NCI-H2081 treated with DMSO at 0.1 percent for 48 hours (cell line): ENCODE results near the gene BCL2L11.
"Not testable (repeated sequence)": the region's sequence is repeated elsewhere in the genome, so short reads cannot be mapped to it uniquely, and the experiment has no call there.

Experiments
- DNase-seq: peaks from one replicate; lab custom pipeline; 2025; lab: John Stamatoyannopoulos, UW

Gene BCL2L11, protein sequence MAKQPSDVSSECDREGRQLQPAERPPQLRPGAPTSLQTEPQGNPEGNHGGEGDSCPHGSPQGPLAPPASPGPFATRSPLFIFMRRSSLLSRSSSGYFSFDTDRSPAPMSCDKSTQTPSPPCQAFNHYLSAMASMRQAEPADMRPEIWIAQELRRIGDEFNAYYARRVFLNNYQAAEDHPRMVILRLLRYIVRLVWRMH

DNA sequence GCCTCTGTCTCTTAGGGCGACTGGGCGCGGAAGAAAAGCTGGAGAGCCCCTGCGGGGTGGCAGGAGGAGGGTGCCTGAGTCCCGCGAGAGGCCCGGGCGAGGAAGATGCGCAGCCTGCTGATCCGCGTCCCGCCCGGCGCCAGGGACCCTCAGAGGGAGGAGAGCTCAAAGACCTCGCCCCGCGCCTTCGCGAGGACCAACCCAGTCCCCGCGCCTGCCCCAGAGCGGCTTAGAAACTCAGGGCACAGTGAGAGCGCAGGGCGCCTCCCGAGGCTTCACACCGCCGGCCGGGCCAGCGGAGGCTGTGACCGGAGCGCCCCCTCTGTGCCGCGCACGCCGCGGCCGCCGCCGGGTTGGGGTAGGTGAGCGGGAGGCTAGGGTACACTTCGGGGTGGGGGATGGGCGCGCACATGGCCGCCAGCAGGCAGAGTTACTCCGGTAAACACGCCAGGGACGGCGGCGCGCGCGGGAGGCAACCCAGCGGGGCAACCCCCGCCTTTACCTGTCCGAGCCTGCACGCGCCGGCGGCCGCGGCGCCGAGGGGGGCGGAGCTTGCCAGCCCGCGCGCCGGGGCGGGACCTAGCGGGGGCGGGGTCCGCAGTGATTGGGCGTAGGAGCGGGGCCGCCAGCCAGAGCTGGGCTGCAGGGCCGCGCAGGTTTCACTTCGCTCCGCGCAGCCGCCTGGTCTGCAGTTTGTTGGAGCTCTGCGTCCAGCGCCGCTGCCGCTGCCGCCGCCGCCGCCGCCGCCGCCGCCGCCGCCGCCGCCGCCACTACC is at the start of gene BCL2L11:
Gene BCL2L11, plus strand, starts transcription at position 662 of the 775 bp plus-strand sequence. CDS start 2,832 bp downstream, outside the sequence.
- DNase-seq: peak; percentile 86

DNA sequence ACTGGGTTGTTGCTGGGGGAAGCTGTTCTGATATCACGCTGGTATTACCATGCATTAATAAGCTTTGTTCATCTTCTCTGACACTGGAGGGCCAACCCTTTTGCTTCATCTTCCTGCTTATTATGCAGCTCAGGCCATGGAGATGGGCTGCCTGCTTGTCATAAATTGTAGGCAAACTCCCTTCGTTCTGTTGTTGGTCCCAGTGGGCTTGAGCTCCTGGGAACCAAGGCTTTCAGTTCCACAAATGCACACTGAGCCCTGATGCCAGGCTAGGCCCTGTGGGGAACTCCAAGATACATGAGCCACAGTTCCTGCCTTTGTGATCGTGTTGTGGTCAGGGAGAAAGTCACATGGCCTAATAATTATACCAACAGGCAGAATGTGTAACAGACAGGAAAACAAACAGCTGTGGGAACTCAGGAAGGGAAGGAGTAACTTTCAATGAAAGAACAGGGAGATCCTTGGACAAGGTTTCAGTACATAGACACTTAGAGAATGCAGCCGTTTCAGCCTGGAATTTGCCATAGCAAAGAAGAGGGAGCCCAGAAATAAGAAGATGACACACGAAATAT is 49.0 kb upstream of the BCL2L11 start:
- DNase-seq: no peak

DNA sequence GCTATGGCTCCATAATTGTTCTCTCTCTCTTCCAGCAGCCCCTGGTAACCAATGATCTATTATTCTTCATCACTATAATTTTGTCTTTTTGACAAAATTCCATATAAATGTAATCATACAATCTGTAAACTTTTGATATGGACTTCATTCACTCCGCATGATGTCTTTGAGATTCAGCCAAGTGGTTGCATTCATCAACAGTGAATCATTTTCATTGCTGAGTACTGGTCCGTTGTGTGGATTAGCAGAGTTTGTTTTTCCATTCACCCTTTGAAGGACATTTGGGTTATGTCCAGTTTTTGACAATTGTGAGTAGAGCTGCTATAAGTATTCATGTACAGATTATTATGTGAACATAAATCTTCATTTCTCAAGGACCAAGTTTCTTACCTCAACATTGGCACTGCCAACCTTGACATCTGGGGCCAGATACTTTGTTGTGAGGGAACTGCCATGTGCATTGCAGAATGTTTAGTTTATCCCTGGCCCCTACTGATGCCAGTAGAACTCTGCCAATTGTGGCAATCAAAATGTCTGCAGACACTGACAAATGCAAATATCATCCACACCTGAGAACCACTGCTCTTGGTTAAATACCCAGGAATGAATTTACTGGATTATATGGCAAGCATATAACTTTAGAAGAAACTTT is 48.4 kb upstream of the BCL2L11 start:
- no peak for DNase-seq

DNA sequence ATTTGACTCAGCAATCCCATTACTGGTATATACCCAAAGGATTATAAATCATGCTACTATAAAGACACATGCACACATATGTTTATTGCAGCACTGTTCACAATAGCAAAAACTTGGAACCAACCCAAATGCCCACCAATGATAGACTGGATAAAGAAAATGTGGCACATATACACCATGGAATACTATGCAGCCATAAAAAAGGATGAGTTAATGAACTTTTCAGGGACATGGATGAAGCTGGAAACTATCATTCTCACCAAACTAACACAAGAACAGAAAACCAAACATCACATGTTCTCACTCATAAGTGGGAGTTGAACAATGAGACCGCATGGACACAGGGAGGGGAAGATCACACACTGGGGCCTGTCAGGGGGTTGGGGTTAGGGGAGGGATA is 38.1 kb upstream of the BCL2L11 start:
- not testable (repeated sequence) for DNase-seq

DNA sequence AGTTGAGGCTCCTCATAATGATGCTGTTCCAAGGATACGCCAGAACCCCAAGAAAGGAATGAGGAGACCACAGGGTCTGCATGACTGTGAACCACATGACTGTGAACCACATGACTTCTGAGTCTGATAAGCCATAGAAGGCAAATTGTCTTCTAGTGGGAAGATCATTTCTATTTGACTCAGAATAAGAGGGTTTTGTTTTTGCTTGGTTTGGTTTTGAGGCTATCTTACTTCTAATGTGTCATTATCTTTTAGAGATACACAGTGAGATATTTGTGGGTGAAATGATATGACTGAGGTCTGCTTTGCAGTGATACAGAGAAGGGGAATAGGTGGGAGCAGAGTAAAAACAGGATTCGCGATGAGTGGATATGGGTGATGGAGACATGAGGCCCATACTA is 28.9 kb upstream of the BCL2L11 start:
- no peak for DNase-seq

DNA sequence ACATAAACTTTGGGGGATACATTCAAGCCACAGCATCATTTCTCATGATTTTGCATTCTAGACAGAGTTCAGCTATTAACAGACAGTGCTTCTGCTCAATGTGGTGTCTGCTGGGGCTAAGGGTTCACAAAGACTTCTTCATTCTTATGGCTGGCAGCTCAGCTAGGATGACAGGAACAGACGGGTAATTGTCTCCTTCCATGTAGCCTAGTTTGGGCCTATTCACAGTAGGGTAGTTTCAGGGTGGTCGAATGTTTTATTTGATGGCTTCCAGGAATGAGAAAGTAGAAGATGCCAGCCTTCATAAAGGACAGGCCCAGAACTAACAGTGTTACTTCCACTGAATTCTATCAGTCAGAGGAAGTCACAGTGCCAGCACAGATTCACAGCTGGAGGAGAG is 26.0 kb upstream of the BCL2L11 start:
- DNase-seq: no peak

DNA sequence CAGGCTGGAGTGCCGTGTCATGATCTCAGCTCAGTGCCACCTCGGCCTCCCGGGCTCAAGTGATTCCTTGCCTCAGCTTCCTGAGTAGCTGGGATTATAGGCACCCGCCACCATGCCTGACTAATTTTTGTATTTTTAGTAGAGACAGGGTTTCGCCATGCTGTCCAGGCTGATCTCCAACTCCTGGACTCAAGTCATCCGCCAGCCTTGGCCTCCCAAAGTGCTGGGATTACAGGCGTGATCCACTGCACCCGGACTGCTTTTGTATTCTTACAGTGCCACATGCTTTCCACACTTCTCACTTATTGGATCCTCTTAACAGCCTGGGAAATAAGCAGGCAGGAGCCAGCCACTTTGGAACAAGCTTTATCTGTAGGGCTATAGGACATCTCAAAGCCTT is 25.3 kb upstream of the BCL2L11 start:
- DNase-seq: no peak

DNA sequence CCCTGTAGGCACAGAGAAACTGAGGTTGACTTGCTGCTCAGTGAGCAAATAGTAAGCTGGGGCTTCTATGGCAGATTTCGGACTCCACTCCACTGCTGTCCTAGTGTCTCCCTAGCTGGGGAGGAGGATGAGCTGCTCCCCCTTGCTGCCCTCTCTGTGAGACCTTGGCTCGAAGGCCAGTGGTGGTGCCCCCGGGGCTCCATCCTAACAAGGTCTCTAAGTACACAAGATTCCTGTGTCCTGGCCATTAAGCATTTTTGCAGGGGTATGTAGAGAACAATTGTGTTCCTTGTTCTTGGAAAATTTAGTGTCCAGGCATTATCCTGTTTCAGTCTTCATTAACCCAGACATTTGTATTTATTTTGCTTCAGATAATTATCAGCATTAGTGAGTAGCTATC is 21.3 kb upstream of the BCL2L11 start:
- no peak for DNase-seq

DNA sequence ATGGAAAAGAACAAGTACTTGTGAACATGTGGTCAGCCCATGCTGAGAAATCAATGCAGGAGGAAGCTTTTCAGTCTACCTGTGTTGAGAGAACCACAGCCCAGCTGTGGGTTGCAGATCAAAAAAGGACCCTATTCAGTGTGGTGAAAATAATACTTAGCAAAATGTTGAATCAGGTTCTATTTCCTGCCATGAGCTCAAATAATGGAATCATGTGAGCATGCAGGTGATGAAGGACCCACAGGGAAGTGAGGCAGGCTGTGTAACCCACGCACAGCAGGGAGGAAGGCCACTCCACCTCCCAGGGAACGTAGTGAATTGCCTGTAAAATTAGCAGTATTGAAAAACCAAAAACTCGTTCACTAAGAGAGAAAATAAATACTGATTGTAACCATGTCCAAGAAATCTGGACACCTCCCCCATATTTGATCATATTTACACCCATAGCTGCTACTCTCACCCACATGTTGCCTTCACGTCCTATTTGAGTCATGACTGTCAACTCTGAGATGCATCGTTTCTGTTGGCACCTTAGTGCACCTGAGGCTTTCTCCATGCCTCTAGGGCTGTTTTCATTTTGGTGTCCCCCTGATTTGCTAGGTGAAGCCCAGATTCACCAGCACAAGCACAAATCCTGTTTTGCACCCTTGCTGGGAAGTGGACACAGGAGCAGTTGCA is 20.5 kb upstream of the BCL2L11 start:
- no peak for DNase-seq

DNA sequence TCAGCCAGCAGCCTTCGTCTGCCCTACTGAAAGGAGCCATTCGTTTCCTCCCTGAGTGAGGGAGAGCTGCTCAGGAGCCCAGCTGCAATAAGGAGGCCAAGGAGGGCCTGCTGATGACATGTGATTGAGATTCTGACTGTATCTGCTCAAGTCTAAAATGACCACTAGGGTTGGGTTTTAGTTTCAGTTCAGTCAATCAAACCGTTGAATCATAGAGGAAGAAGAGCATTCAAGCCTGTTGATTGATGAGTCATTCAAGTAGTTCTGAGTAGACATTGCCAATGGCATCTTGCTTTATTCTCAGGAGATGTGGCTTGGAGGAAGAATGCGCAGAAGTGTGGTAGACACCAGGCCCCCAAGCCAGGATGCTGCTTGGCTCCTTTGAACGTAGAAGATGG is 19.9 kb upstream of the BCL2L11 start:
- no peak for DNase-seq

DNA sequence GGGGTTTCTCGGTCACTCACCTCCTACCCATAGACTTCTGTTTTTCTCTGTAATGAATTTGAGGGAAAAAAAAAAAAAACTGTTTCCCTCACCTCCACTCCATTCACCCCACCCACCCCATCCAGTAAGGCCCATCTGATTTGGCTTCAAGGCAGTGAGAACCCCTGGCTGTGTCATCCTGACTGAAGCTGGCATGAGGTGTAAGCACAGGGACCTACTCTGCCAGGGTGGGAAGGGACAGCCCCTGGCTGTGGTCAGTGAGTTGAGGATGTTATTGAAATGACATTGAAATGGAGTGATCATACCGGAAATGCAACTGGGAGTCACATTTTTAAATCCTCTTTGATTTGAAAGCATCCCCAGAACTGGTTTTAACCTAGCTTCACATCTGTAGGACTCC is 19.1 kb upstream of the BCL2L11 start:
- DNase-seq: no peak

DNA sequence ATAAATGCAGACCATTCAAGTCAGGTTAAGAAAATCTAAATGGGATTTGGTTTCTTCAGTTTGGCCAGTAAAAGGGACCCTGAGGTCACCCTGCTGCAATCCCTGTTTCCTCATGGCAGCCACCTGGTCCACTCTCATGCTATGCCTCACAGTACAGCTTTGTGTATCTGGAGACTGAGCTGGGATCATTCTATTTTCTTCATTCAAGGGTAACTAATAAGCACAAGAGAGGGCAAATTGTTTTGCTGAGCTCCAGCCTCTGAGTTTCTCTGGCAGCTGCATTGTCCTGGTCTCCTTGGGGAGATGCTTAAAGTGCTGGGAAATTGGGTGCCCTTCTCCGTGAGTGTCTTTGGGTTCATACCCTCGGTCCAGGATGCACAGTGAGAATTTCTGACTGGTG is 18.5 kb upstream of the BCL2L11 start:
- DNase-seq: no peak

DNA sequence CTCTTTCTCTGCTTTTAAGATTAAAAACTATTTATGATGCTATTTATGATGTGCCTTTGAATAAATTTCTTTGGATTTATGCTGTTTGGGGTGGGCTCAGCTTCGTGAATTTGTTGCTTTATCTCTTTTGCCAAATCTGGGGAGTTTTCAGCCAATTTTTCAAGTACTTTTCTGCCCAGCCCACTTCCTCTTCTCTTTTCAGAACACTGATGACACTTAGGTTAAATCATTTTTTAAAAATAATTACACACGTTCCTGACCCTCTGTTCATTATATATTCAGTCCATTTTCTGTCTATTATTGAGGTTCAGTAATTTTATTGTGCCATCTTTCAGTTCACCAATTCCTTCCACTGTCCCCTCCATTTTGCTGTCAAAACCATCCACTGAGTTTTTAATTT is 14.8 kb upstream of the BCL2L11 start:
- no peak for DNase-seq

DNA sequence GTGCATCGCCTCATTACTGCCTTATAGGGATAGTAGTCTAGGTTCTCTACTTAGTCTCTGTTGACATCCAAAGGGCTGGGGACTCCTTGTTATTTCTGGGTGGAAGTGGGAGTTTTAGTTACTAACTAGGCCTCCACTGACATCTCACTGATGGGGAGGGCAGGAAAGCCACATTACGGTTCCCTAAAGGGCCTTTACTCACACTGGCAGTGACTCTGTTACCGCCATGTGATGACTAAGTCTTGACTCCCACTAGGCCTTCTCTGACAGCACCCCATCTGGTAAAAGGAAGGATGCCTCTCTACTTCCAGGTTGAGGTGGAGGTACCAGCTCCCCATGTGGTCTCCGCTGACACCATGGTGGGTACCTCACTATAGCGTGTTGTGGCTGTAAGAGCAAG is 14.0 kb upstream of the BCL2L11 start:
- no peak for DNase-seq

DNA sequence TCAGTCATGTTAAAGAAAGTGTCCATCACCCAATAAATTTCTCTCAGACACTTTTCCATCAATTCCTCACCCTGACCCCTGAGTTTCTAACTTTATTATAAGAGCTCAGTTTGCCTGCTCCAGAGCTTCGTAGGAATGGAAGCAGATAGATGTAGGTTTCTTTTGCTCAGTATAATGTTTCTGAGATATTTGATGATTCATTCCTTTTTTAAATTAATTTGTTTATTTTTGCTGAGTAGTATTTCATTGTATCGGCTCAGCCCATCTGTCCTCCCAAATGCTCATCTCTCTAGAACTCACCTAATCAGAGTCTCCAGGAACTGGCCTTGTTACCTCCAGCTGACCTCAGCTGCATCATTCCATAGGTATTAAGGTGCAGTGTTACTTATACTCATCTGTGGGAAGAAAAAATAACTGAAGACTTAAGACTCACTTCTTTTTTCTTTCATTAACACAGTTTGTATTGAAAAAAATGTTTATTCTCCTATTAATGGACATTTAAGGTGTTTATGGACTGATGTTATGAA is 11.9 kb upstream of the BCL2L11 start:
- DNase-seq: no peak

DNA sequence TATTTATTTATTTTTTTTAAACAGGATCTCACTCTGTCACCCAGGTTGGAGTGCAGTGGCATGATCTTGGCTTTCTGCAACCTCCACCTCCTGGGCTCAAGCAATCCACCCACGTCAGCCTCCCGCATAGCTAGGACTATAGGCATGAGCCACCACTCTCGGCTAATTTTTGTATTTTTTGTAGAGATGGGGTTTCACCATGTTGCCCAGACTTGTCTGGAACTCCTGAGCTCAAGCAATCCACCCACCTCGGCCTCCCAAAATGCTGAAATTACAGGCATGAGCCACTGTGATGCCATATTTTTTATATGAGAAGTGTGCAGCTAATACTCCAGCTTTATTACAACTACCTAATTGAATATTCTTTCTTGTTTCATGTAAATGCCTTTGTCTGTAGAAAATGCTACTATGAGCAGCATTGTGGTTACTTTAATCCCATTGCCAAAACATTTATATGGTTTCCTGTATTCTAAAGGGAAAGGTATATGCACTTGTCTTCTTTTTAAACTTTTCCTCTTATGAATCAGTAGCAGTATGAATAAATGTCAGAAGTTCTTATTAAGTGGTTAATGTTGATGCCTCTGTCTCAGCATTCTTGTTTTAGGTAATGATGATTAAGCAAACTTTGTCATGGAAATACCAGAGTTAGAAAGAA is 9.5 kb upstream of the BCL2L11 start:
- no peak for DNase-seq

DNA sequence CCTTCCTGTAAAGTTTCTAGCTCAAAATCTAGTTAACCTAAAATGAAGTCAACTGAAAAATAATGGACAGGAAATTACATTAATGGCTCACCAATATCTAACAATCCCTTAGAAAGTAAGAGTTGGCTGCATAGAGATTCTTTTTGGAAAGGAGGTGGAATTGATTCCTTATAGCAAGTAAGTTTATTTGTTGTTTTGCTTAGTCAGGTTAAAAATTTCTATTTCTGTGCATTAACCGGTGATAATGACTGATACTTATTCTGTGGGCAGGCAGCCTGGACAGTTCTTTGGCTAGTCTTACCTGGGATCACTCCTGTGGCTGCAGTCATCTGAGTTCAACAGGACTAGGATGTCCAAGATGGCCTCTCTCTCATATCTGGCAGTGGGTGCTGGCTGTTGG is 6.9 kb upstream of the BCL2L11 start:
- DNase-seq: no peak

DNA sequence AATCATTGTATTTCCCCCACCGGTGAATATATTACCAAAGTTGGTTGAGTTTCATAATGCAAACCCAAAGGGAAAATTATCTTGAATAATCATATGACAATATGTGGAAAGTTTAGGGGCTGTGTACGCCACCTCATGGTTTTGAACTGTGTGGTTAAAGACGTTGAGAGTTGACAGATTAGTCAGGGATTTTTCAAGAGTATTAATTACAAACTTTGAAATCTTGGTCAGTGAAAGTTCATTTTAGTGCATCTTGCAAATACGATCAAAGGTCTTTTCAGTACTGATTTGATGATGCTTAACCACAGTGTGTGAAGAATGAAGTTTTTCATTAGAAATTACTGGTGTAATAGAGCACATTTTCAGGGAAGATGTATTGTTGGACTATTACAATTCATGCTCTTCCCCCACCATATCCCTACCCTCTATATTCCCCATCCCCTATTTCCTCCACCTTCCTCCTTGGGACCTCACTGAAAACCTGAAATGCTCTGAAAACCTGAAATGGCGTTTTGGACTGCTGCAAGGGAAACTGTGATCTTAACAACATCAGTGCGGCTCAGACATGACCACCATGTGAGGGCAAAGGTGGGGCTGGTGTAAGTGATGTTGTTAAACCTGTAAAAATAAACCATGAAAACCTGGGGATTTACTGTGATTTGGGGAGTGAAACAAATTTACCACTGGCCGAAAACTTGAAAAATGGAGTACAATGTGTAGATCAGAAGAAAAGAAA is 4.5 kb upstream of the BCL2L11 start:
- no peak for DNase-seq

DNA sequence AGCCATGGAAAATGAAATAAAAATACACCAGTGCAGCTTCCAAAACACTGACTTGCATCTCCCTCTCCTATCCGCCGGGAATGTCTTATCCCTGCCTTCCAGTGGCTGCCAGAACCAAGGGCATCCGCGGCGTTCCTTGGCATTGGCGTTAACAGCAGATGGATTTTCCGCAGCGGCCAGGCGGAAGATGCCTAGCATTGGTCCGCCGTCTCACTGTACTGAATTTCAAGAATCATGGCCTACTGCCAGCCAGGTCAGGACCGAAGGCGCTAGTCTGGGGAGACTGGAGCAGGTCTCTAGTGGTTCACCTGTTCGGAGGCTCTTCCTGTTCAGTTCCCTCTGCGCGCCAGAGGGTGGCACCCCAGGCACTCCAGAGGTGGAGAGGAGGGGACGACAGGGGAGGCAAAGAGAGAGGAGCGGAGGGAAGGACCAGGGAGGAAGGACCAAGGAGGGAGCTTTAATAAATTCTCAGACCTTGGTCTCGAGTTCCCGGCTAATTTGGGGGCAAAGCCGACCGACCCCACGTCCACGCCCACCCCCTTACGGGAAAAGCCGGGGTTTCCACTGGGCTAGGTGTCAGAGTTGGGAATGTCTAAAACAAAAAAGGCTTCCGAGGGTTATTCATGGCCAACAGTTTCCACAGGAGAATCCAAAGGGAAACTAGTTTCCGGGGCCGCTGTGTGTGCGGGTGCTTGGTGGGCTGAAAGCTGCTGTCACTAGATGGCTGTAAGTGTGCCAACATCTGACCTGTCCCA is 3.7 kb upstream of the BCL2L11 start:
- no peak for DNase-seq
